Upper lobe of left lung (tissue), 4 donors: ENCODE data around the gene CHM.

ENCODE experiments used
- CTCF ChIP-seq, 6 experiments: fragments of 450-650 bp in 4 of 6; fragments of 200-600 bp in 2 of 6; sonication (generic) in 2 of 6; IDR thresholded peaks; one replicate each; pipeline ENCODE4 v1.5.1; 2016 to 2019; ENCODE audit warnings: antibody characterized with exemption in 6 of 6
- EP300 ChIP-seq, 4 donors: sonication (generic); formaldehyde crosslinking; IDR thresholded peaks; one replicate each; pipeline ENCODE4 v1.5.1; 2017; ENCODE audit warnings: antibody characterized with exemption in 4 of 4, control low read depth in 2 of 4
- POLR2A ChIP-seq, 4 donors: fragments of 450-650 bp; IDR thresholded peaks; one replicate each; pipeline ENCODE4 v1.5.1; 2016 to 2017; ENCODE audit warnings: antibody characterized with exemption in 4 of 4, mild to moderate bottlenecking in 2 of 4
- POLR2AphosphoS5 ChIP-seq, 2 donors: sonication (generic); formaldehyde crosslinking; IDR thresholded peaks; one replicate each; pipeline ENCODE4 v1.5.1; 2017; ENCODE audit warnings: antibody characterized with exemption in 2 of 2

GRCh38 chrX:85963736-85964135 lies 83.6 kb downstream of the CHM start:
- TF ChIP-seq CTCF (IDR thresholded peaks at IDR 0.05): no peak
- no peak for TF ChIP-seq EP300 (IDR thresholded peaks at IDR 0.05)
- no peak for TF ChIP-seq POLR2AphosphoS5 (IDR thresholded peaks at IDR 0.05)
- no peak for TF ChIP-seq POLR2A (IDR thresholded peaks at IDR 0.05)
